T-helper 1 cell treated with Interleukin-12 subunit alpha and Interleukin-12 subunit beta and Interleukin-4 antibody, amounts not matched to agents 30 ng/mL and 1 ng/mL, for 36 hours (primary cell): ENCODE data around the gene PSMG4. TPM values are rescaled to one million over a fixed set of nuclear protein-coding genes. Genes with fewer than 3 reads are reported as not detected.
"Not testable (repeated sequence)": the region's sequence is repeated elsewhere in the genome, so short reads cannot be mapped to it uniquely, and the experiment has no call there.

Experiments
- intact Hi-C: fragments of 100-400 bp; cut with micrococcal nuclease; formaldehyde crosslinking; loops from one replicate; pipeline ENCODE4 v1.15.1; 2024
- total RNA-seq: library from RNA; stranded (reverse); gene quantifications from 2 replicates; pipeline ENCODE4 v1.2.3, GENCODE V29; 2022

PSMG4 gene
- total RNA-seq, 1 donor from 2014 or later: 24.0 TPM

- intact Hi-C loops: loop anchor here (1.0 to 2.0 kb wide), 2 partner anchors 67 to 1618 kb away; no protein-coding TSS in a partner anchor
Measured at GRCh38 chr6:3230256-3230882, 28.4 kb upstream of the PSMG4 start.

- intact Hi-C loops: loop anchor here (1.0 to 2.0 kb wide), 2 partner anchors 68 to 1618 kb away; no protein-coding TSS in a partner anchor
Measured at GRCh38 chr6:3230900-3231246, 27.9 kb upstream of the PSMG4 start.

- intact Hi-C loops: loop anchor here (2.0 kb wide), 1 partner anchor 1619 kb away; no protein-coding TSS in a partner anchor
Measured at GRCh38 chr6:3231247-3232016, 27.3 kb upstream of the PSMG4 start.

GRCh38 chr6:3232017-3232945 lies 26.5 kb upstream of the PSMG4 start:
- intact Hi-C loops: no loop called here

- intact Hi-C loops: no loop called here
Measured at GRCh38 chr6:3233321-3233720, 25.4 kb upstream of the PSMG4 start.

- intact Hi-C loops: no loop called here
Measured at GRCh38 chr6:3233904-3234303, 24.8 kb upstream of the PSMG4 start.

- intact Hi-C loops: no loop called here
Measured at GRCh38 chr6:3235486-3235885, 23.3 kb upstream of the PSMG4 start.

GRCh38 chr6:3236005-3236404 lies 22.7 kb upstream of the PSMG4 start:
- intact Hi-C loops: no loop called here

- intact Hi-C loops: no loop called here
Measured at GRCh38 chr6:3237761-3238662, 20.7 kb upstream of the PSMG4 start.

GRCh38 chr6:3239110-3239830 lies 19.5 kb upstream of the PSMG4 start:
- intact Hi-C loops: no loop called here

GRCh38 chr6:3240595-3240994 lies 18.2 kb upstream of the PSMG4 start:
- intact Hi-C loops: no loop called here

- intact Hi-C loops: not testable (repeated sequence)
Measured at GRCh38 chr6:3241745-3242144, 17.0 kb upstream of the PSMG4 start.

GRCh38 chr6:3242768-3243167 lies 16.0 kb upstream of the PSMG4 start:
- intact Hi-C loops: no loop called here

- intact Hi-C loops: no loop called here
Measured at GRCh38 chr6:3244003-3244831, 14.5 kb upstream of the PSMG4 start.

GRCh38 chr6:3244832-3245161 lies 13.9 kb upstream of the PSMG4 start:
- intact Hi-C loops: not testable (repeated sequence)

- intact Hi-C loops: no loop called here
Measured at GRCh38 chr6:3245216-3245615, 13.5 kb upstream of the PSMG4 start.

GRCh38 chr6:3247255-3248146 lies 11.2 kb upstream of the PSMG4 start:
- intact Hi-C loops: no loop called here

GRCh38 chr6:3249821-3250220 lies 8.9 kb upstream of the PSMG4 start:
- intact Hi-C loops: loop anchor here (2.0 kb wide), 3 partner anchors 131 to 485 kb away; partner anchors contain the start of genes BPHL, RIPK1 and WRNIP1
